SH-SY5Y (cell line): Measurements from ENCODE around the gene SNF8.

ENCODE experiments used
- GATA2 ChIP-seq: IDR thresholded peaks from 2 replicates; pipeline ENCODE4 v1.6.1; 2011; ENCODE audit warnings: mild to moderate bottlenecking, low read depth, low read length
- GATA3 ChIP-seq: IDR thresholded peaks from 2 replicates; pipeline ENCODE4 v1.6.1; 2011; ENCODE audit warnings: low read depth, mild to moderate bottlenecking, low read length, moderate library complexity

DNA sequence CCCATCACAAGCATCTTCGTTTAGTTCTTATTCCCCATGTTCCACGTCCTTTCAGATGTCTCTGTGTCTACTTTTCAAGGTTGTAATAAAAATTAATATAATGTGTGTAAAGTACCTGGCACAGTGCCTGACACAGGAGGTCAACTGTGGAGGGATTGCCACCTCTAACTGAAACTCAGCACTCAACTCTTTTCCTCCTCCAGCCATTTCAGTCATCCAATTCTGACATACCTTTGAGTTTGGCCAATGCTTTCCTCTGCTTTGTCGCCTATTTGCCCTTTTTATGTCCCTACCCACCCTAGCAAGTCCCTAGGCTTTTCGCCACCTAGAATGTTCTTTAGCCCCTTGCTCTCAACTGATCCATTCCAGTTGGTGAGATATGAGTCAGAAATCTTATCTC is 34.9 kb downstream of the SNF8 start:
- TF ChIP-seq GATA3 (no peak), GATA2 (no peak)
